ENCODE data around the gene PFDN4. TPM values are rescaled to one million over a fixed set of nuclear protein-coding genes. Genes with fewer than 3 reads are reported as not detected.

The PFDN4 gene
- total and polyA plus RNA-seq, 2 of the 13 experiments (the other 11 are each of a cell fraction or from before 2014, with no cell fraction given) = 59.8 to 227 TPM

- WGBS (ENCODE audit: low lambda C conversion rate) = 6% methylated on average over 6 of the region's 6 CpGs
- no peak overlapping the region for H2AFZ ChIP-seq (ENCODE audit: low read length)
- H3K79me2 ChIP-seq (ENCODE audit: insufficient read depth, low read length) = peaks cover 10% of the 10 kb centered on the region
- no peak overlapping the region for H3K9ac ChIP-seq (ENCODE audit: insufficient read depth, low read depth, low read length)
- ATAC-seq = peak; percentile 42
- peaks cover 0 to 14% of the 10 kb centered on the region in 2 experiments; a peak in 1 of 5 replicates for H3K27me3 ChIP-seq (ENCODE audit: control insufficient read depth in 1 of 2, insufficient read depth in 2 of 2, low read length in 2 of 2)
- H4K20me1 ChIP-seq (ENCODE audit: insufficient read depth, low read length) = 0 out of 2 replicates have a peak, but pooled peaks cover 4% of the 10 kb centered on the region
- H3K4me2 ChIP-seq (ENCODE audit: low read depth, low read length) = peak overlapping the region; percentile 35
- in situ Hi-C loops (cut with HindIII; ENCODE audit: extremely low pct_ligation_motif_present, low pct_unique_long_range_greater_than_20kb) = loop anchor here (10.0 to 25.0 kb wide), 2 partner anchors 629 to 1117 kb away; no protein-coding TSS in a partner anchor
- no peaks in the 10 kb centered on the region for H3K9me3 ChIP-seq (ENCODE audit: low read length)
- H3K4me3 ChIP-seq (replicated peaks in 1 of 3; ENCODE audit: insufficient read depth in 1 of 3, low read depth in 2 of 3, low read length in 3 of 3) = peak overlapping the region in 1 of 3 experiments; percentile 1; a peak in 1 of 6 replicates
- BruUV-seq (replicated peaks) = no TSS peak
- POLR2A ChIA-PET = no interaction called here
- H3K36me3 ChIP-seq (replicated peaks in 1 of 2; ENCODE audit: control insufficient read depth in 1 of 2, insufficient read depth in 2 of 2, low read length in 2 of 2) = no peaks in the 10 kb centered on the region
- DNase-seq (ENCODE audit: low spot score) = peak; percentile 25
- CTCF ChIA-PET (ENCODE audit: low intra/inter-chr PET ratio, low total read pairs) = no interaction called here
- H3K27ac ChIP-seq (ENCODE audit: extremely low read length, insufficient read depth, low read length) = no peak overlapping the region
- intact Hi-C loops (cut with micrococcal nuclease; ENCODE audit: unreplicated experiment) = no loop called here
- H3K4me1 ChIP-seq (ENCODE audit: insufficient read depth, low read length) = peaks cover 31% of the 10 kb centered on the region
- FAIRE-seq = no peak
- no peak for TF ChIP-seq ZNF878 (CRISPR knock-in tag; IDR thresholded peaks at IDR 0.05)
- TF ChIP-seq ZNF552 (CRISPR knock-in tag; IDR thresholded peaks at IDR 0.05; ENCODE audit: borderline replicate concordance) = no peak
- TF ChIP-seq, protein P1, sequence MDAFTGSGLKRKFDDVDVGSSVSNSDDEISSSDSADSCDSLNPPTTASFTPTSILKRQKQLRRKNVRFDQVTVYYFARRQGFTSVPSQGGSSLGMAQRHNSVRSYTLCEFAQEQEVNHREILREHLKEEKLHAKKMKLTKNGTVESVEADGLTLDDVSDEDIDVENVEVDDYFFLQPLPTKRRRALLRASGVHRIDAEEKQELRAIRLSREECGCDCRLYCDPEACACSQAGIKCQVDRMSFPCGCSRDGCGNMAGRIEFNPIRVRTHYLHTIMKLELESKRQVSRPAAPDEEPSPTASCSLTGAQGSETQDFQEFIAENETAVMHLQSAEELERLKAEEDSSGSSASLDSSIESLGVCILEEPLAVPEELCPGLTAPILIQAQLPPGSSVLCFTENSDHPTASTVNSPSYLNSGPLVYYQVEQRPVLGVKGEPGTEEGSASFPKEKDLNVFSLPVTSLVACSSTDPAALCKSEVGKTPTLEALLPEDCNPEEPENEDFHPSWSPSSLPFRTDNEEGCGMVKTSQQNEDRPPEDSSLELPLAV (CRISPR knock-in tag; conservative IDR thresholded peaks at IDR 0.05; ENCODE audit: low read depth) = no peak
- TF ChIP-seq, protein P2, sequence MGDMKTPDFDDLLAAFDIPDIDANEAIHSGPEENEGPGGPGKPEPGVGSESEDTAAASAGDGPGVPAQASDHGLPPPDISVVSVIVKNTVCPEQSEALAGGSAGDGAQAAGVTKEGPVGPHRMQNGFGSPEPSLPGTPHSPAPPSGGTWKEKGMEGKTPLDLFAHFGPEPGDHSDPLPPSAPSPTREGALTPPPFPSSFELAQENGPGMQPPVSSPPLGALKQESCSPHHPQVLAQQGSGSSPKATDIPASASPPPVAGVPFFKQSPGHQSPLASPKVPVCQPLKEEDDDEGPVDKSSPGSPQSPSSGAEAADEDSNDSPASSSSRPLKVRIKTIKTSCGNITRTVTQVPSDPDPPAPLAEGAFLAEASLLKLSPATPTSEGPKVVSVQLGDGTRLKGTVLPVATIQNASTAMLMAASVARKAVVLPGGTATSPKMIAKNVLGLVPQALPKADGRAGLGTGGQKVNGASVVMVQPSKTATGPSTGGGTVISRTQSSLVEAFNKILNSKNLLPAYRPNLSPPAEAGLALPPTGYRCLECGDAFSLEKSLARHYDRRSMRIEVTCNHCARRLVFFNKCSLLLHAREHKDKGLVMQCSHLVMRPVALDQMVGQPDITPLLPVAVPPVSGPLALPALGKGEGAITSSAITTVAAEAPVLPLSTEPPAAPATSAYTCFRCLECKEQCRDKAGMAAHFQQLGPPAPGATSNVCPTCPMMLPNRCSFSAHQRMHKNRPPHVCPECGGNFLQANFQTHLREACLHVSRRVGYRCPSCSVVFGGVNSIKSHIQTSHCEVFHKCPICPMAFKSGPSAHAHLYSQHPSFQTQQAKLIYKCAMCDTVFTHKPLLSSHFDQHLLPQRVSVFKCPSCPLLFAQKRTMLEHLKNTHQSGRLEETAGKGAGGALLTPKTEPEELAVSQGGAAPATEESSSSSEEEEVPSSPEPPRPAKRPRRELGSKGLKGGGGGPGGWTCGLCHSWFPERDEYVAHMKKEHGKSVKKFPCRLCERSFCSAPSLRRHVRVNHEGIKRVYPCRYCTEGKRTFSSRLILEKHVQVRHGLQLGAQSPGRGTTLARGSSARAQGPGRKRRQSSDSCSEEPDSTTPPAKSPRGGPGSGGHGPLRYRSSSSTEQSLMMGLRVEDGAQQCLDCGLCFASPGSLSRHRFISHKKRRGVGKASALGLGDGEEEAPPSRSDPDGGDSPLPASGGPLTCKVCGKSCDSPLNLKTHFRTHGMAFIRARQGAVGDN (CRISPR knock-in tag; IDR thresholded peaks at IDR 0.05) = peak; percentile 40
- no peak for TF ChIP-seq ZNF24 (IDR thresholded peaks at IDR 0.05)
- TF ChIP-seq ZNF891 (CRISPR knock-in tag; IDR thresholded peaks at IDR 0.05) = 0 out of 2 replicates have a peak, but pooled peaks have one; percentile 34
- peak; percentile 54; the same call in 1 of the 2 replicates for TF ChIP-seq NRL (CRISPR knock-in tag; IDR thresholded peaks at IDR 0.05; ENCODE audit: borderline replicate concordance)
- TF ChIP-seq MZF1 (CRISPR knock-in tag; IDR thresholded peaks at IDR 0.05; ENCODE audit: borderline replicate concordance) = 0 out of 2 replicates have a peak, but pooled peaks have one; percentile 74
- TF ChIP-seq SMC3 (IDR thresholded peaks at IDR 0.05; ENCODE audit: low read length) = peak; percentile 6; the same call in 1 of the 2 replicates
- peak; percentile 42; the same call in 1 of the 2 replicates for TF ChIP-seq ZFP91 (CRISPR knock-in tag; IDR thresholded peaks at IDR 0.05; ENCODE audit: borderline replicate concordance)
- TF ChIP-seq KLF16 (CRISPR knock-in tag; IDR thresholded peaks at IDR 0.05) = no peak
- TF ChIP-seq THAP7 (CRISPR knock-in tag; IDR thresholded peaks at IDR 0.05) = no peak
- no peak for TF ChIP-seq NFE2L1 (CRISPR knock-in tag; IDR thresholded peaks at IDR 0.05; ENCODE audit: borderline replicate concordance)
- 0 out of 2 replicates have a peak, but pooled peaks have one; percentile 12 for TF ChIP-seq ZNF224 (CRISPR knock-in tag; IDR thresholded peaks at IDR 0.05)
- no peak for TF ChIP-seq PLRG1 (conservative IDR thresholded peaks at IDR 0.05)
- peak; percentile 37; the same call in 1 of the 2 replicates for TF ChIP-seq ZNF292 (CRISPR knock-in tag; IDR thresholded peaks at IDR 0.05; ENCODE audit: borderline replicate concordance, low read depth)
Observed at GRCh38 chr20:54204063-54204462, 3.8 kb upstream of the PFDN4 start.
